NT2/D1 (cell line): ENCODE results near the gene EEF2KMT.

Source experiments
- YY1 ChIP-seq: IDR thresholded peaks from 2 replicates; pipeline ENCODE4 v1.6.1; 2011; ENCODE audit not compliant: insufficient read length, insufficient read depth
- ZNF274 ChIP-seq: IDR thresholded peaks from 2 replicates; pipeline ENCODE4 v1.6.1; 2011; ENCODE audit warnings: mild to moderate bottlenecking, low read depth, low read length

GRCh38 chr16:5066511-5066910, 31.1 kb downstream of the EEF2KMT start:
- no peak for TF ChIP-seq YY1
- TF ChIP-seq ZNF274, result no peak
